Dendritic cell treated with granulocyte-macrophage colony-stimulating factor and Interleukin-4, amounts not matched to agents 40 ng/mL and 50 ng/mL, for 4 days (primary cell): ENCODE results near the gene IER5.
A peak's percentile ranks its signal among the peaks of the same experiment; 100 is the strongest.
"Not testable (repeated sequence)": the region's sequence is repeated elsewhere in the genome, so short reads cannot be mapped to it uniquely, and the experiment has no call there.

Experiments used
- H3K27ac Mint-ChIP-seq: one replicate; pipeline ENCODE4 v1.8.0; 2022; ENCODE audit warnings: mild to moderate bottlenecking, mixed read lengths
- H3K27me3 Mint-ChIP-seq: one replicate; pipeline ENCODE4 v1.8.0; 2022; ENCODE audit warnings: mild to moderate bottlenecking, mixed read lengths
- H3K36me3 Mint-ChIP-seq: one replicate; pipeline ENCODE4 v1.8.0; 2022; ENCODE audit warnings: low read depth, mixed read lengths
- H3K4me1 Mint-ChIP-seq: one replicate; pipeline ENCODE4 v1.8.0; 2022; ENCODE audit warnings: low read depth, mixed read lengths
- H3K4me3 Mint-ChIP-seq: one replicate; pipeline ENCODE4 v1.8.0; 2022; ENCODE audit warnings: mild to moderate bottlenecking, moderate library complexity, mixed read lengths
- H3K9me3 Mint-ChIP-seq: one replicate; pipeline ENCODE4 v1.8.0; 2022; ENCODE audit warnings: mixed read lengths
- intact Hi-C: fragments of 100-400 bp; cut with micrococcal nuclease; formaldehyde crosslinking; loops from one replicate; pipeline ENCODE4 v1.15.0; 2022

IER5 gene

GRCh38 chr1:181106479-181106878 lies 18.0 kb downstream of the IER5 start:
- intact Hi-C loops, result no loop called here
- H3K27me3 Mint-ChIP-seq, result peaks cover 38% of the 10 kb centered on the region
- H3K36me3 Mint-ChIP-seq, result no peaks in the 10 kb centered on the region
- no peak overlapping the region for H3K4me3 Mint-ChIP-seq
- H3K4me1 Mint-ChIP-seq, result peaks cover 70% of the 10 kb centered on the region
- H3K27ac Mint-ChIP-seq, result peak overlapping the region; percentile 63
- H3K9me3 Mint-ChIP-seq, result no peaks in the 10 kb centered on the region

DNA sequence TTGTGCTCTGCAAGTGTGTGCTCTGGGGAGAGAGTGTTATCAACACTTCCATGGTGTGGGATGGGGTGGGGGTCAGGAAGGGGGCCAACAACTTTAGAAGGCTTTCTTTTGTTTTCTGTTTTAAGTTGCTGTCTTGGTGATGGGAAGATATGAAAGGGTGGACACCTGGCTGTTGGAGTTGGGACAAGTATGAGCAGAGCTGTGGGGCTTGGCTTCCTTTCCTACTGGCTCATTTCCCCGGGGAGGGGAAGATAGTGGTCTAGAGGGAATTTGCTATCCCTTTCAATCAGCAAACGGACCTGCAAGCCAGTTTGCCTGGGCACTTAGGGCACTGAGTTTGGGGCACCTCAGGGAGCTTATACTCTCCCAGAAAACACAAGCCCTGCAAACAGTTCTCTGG lies 19.2 kb downstream of the IER5 start:
- Mint-ChIP-seq H3K4me3 (no peak overlapping the region), H3K27ac (no peak overlapping the region), H3K27me3 (peaks cover 38% of the 10 kb centered on the region), H3K4me1 (peaks cover 70% of the 10 kb centered on the region), H3K36me3 (no peaks in the 10 kb centered on the region), H3K9me3 (no peaks in the 10 kb centered on the region)
- intact Hi-C loops, result no loop called here

DNA sequence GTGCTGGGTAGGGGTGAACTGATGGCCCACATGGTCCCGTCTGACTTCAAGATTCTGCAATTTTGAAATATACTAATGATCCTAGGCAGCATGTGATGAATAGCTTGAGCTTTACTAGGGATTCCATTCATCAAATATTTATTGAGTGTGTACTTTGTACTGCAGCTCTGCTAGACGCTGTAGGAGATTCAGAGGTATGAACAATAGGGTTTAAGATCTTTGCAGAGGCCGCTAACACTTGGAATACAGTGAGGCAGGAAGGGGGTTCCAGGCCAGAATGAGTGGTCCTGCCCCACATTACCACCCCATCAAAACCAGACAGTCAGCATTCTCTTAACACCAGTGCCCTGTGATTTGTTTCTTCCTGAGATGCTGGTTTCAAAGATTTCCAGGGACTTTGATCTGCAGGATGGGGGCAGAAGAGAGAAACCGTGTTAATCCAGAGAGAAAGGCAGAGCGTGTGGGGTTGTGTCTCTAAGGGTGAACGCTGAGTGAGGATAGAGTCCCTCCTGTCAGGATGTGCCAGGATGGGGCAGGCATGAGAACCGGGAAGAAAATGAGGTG lies 19.9 kb downstream of the IER5 start:
- H3K4me1 Mint-ChIP-seq, result peaks cover 70% of the 10 kb centered on the region
- no peaks in the 10 kb centered on the region for H3K9me3 Mint-ChIP-seq
- H3K27me3 Mint-ChIP-seq, result peaks cover 38% of the 10 kb centered on the region
- H3K4me3 Mint-ChIP-seq, result no peak overlapping the region
- no peaks in the 10 kb centered on the region for H3K36me3 Mint-ChIP-seq
- intact Hi-C loops, result no loop called here
- no peak overlapping the region for H3K27ac Mint-ChIP-seq

DNA sequence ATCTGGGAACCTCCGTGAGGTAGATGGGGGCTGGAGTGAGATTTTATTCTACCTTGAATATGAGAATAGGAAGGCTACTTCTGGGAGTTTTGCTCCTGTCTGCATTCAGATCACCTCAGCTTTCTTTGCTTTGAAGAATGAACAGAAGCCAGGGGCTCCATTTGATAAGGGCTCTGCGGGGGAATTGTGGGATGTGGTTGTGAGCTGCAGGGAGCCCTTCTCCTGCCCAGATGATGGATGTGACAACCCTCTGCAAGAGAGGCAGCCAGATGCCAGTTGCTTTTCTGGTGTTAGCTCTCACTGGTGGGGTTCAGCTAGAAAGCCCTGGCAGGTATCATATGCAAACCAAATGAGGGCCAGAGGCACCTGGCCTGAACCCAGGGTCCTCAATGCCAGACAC lies 21.5 kb downstream of the IER5 start:
- Mint-ChIP-seq H3K9me3 (no peaks in the 10 kb centered on the region), H3K4me1 (peaks cover 65% of the 10 kb centered on the region), H3K36me3 (no peaks in the 10 kb centered on the region)

DNA sequence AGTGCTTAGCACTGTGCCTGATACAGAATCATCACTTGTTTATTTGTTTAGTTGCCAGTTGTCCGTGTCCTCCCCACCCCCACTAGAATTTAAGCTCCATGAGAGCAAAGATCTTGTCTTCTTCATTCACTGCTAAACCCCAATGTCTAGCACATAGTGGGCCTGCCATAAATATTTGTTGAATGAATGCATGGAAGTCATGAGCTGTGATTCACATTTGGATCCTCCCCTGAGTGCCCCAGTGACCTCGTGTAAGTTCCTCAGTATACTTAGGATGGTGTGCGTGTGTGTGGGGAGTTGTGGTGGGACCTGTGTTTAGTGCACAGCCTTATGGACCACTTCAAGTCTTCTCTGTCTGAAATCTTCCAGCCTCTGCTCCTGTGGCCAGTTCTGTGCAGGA lies 23.1 kb downstream of the IER5 start:
- H3K4me1 Mint-ChIP-seq, result peaks cover 61% of the 10 kb centered on the region
- peaks cover 31% of the 10 kb centered on the region for H3K27me3 Mint-ChIP-seq
- no peaks in the 10 kb centered on the region for H3K9me3 Mint-ChIP-seq
- H3K27ac Mint-ChIP-seq, result no peak overlapping the region
- H3K4me3 Mint-ChIP-seq, result no peak overlapping the region
- no peaks in the 10 kb centered on the region for H3K36me3 Mint-ChIP-seq
- intact Hi-C loops, result no loop called here

More for the DNA sequence above, 21.5 kb downstream of the IER5 start:
- no peak overlapping the region for H3K27ac Mint-ChIP-seq
- peaks cover 38% of the 10 kb centered on the region for H3K27me3 Mint-ChIP-seq
- H3K4me3 Mint-ChIP-seq, result no peak overlapping the region
- intact Hi-C loops, result no loop called here

GRCh38 chr1:181112071-181112929 lies 23.8 kb downstream of the IER5 start:
- H3K4me3 Mint-ChIP-seq, result no peak overlapping the region
- H3K27me3 Mint-ChIP-seq, result peaks cover 31% of the 10 kb centered on the region
- intact Hi-C loops, result no loop called here
- H3K9me3 Mint-ChIP-seq, result no peaks in the 10 kb centered on the region
- no peaks in the 10 kb centered on the region for H3K36me3 Mint-ChIP-seq
- H3K27ac Mint-ChIP-seq, result no peak overlapping the region
- H3K4me1 Mint-ChIP-seq, result peaks cover 55% of the 10 kb centered on the region

- no peak overlapping the region for H3K27ac Mint-ChIP-seq
- peaks cover 58% of the 10 kb centered on the region for H3K4me1 Mint-ChIP-seq
- H3K27me3 Mint-ChIP-seq, result peaks cover 22% of the 10 kb centered on the region
- intact Hi-C loops, result no loop called here
- no peaks in the 10 kb centered on the region for H3K36me3 Mint-ChIP-seq
- H3K4me3 Mint-ChIP-seq, result no peak overlapping the region
- no peaks in the 10 kb centered on the region for H3K9me3 Mint-ChIP-seq
Measured at GRCh38 chr1:181113059-181113641, 24.6 kb downstream of the IER5 start.

DNA sequence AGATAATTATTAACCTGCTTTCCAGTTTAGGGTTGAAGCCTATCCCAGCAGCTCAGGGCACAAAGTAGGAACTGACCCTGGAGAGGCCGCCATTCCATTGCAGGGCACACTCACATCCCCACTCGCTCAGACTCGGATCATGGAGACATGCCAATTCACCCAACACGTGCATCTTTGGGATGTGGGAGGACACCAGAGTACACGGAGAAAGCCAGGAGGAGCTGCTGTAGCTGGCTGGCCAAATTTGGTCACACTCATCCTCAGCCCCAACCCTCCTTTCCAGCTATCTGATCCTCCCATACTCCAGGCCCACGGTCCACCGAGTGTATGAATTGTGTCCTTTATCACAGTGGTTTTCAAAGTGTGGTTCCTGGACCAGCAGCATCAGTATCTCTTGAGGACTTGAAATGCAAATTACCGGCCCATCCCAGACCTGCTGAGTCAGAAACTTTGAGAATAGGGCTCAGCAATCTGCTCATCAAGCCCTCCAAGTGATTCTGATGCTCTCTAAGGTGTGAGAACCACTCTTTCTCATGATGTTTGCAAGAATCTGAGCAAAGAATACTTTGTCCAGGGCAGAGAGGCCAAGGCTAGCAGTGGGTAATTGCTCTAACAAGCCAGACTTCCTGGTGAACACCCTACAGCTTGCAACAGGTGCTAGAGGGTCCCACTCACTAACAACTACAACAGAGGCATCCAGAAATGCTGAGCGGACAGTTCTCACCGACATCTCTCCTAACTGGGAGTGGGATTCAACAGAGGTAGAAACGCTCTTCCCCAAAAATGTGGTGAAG lies 26.3 kb downstream of the IER5 start:
- Mint-ChIP-seq H3K27ac (no peak overlapping the region), H3K36me3 (no peaks in the 10 kb centered on the region), H3K4me3 (no peak overlapping the region), H3K27me3 (peaks cover 14% of the 10 kb centered on the region), H3K4me1 (peaks cover 61% of the 10 kb centered on the region), H3K9me3 (no peaks in the 10 kb centered on the region)
- intact Hi-C loops, result no loop called here

DNA sequence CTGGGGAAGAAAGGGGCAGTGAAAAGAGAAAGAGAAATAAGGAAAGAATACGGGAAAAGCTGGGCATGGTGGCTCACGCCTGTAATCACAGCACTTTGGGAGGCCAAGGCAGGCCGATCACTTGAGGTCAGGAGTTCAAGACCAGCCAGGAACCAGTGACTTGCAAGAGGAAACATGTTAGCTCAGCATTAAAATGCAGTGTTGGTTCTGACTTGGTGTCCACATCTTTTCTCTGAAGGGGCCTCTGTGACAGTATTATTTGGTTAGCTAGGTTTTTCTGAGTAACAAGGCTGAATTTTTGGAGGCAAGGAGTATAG lies 26.8 kb downstream of the IER5 start:
- Mint-ChIP-seq H3K4me1 (peaks cover 64% of the 10 kb centered on the region), H3K9me3 (no peaks in the 10 kb centered on the region), H3K27ac (no peak overlapping the region), H3K4me3 (no peak overlapping the region), H3K27me3 (peaks cover 8% of the 10 kb centered on the region), H3K36me3 (no peaks in the 10 kb centered on the region)
- intact Hi-C loops, result no loop called here

GRCh38 chr1:181115971-181116370 lies 27.5 kb downstream of the IER5 start:
- H3K4me3 Mint-ChIP-seq, H3K9me3 Mint-ChIP-seq, intact Hi-C loops, H3K36me3 Mint-ChIP-seq, H3K27me3 Mint-ChIP-seq, H3K27ac Mint-ChIP-seq: not testable (repeated sequence)
- H3K4me1 Mint-ChIP-seq, result peaks cover 67% of the 10 kb centered on the region

DNA sequence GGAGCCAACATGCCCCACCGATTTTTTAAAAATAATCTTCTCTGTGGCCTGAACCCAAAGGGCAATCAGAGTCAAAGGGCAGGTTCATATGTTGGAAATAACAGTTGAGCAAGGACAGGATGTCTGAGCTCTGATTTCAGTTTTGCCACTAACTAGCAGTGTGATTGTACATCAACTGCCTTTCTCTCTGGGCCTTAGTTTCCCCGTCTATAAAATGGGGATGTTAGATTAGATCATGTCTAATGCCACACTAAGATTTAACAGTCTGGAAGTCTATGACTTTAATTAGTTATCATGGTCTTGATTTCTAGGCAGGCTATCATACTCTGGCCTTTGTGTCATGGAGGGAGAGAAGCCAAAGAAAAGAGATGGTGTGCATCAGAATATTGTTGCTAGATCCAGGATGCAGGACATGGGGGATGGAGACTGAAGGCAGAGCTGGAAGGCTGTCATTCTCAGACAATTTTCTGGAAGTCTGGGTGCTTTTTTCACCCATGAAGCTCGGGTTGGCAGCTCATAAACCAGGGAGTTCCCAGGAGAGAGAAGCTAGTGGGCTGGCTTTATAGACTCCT lies 28.4 kb downstream of the IER5 start:
- Mint-ChIP-seq H3K27me3 (peaks cover 3% of the 10 kb centered on the region), H3K27ac (no peak overlapping the region), H3K4me3 (no peak overlapping the region), H3K4me1 (peaks cover 63% of the 10 kb centered on the region), H3K36me3 (no peaks in the 10 kb centered on the region), H3K9me3 (no peaks in the 10 kb centered on the region)
- intact Hi-C loops, result no loop called here

DNA sequence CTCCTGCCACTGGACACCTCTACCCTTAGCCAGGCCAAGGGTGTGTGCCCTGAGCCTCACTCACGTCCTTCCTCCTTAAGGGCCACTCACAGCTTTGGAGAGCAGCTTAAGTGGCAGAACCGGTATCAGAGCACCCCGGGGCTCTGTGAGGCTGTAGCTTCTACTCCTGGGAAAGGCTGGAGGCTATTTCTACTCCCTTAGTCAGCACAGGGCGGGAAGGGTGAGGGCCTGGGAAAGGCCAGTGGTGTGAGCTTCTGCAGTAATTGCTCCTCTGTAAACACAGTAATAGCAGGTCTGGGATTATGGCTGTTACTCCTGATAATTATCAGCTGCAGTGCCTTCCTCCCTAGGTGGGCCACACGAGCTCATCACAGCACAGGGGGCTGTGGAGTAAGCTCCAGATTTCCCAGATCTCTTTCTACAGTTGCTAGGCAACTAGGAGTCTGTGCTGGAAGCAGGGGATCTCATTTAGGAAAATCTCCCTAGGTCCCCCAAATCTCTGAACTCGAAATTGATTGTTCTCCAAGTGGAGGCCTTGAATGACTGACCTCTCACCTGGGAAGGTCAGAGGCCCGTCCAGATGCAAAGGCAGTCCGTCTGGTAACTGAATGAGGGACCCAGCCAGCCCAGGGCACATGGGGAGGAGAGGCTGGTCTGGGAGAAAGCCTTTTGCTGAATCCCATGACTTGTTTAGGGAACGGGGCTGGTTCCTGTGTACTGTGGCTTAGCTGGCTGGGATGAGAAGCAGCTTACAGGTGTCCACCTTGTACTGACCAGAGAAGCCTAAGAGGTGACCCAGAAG lies 29.3 kb downstream of the IER5 start:
- Mint-ChIP-seq H3K4me1 (peaks cover 63% of the 10 kb centered on the region), H3K27me3 (peaks cover 3% of the 10 kb centered on the region), H3K4me3 (no peak overlapping the region), H3K27ac (no peak overlapping the region), H3K9me3 (no peaks in the 10 kb centered on the region), H3K36me3 (no peaks in the 10 kb centered on the region)
- intact Hi-C loops, result no loop called here
